Common myeloid progenitor, CD34-positive (primary cell): ENCODE results near the gene PIK3R1.

ENCODE experiments used
- CTCF ChIA-PET: fragments of 350-600 bp; sonication (Branson Sonifier 250); formaldehyde crosslinking; loops from one replicate; lab custom pipeline; 2021; ENCODE audit warnings: antibody characterized with exemption; lab: Charles Lee
- POLR2A ChIA-PET: fragments of 350-600 bp; sonication (Branson Sonifier 250); formaldehyde crosslinking; loops from one replicate; lab custom pipeline; 2021; ENCODE audit warnings: antibody characterized with exemption; lab: Charles Lee
- DNase-seq, 3 donors: peaks; one replicate each; pipeline versions ENCODE4 v3.0.0 to v3.0.0-alpha.2; 2013
- H3K27ac ChIP-seq, 2 experiments: 1 replicate in 1 of 2; 2 replicates in 1 of 2; pipeline ENCODE4 v1.7.0; 2013; ENCODE audit warnings: inconsistent platforms in 2 of 2, low read length in 2 of 2, mild to moderate bottlenecking in 2 of 2, low read depth in 1 of 2, moderate library complexity in 1 of 2; ENCODE audit not compliant: severe bottlenecking in 2 of 2, insufficient read depth in 1 of 2, poor library complexity in 1 of 2
- H3K27me3 ChIP-seq, 5 experiments: replicated peaks in 2 of 5; 1 replicate in 3 of 5; 2 replicates in 2 of 5; pipeline versions ENCODE4 v1.6.1 to v1.7.0; 2013; ENCODE audit warnings: low read length in 4 of 5, mild to moderate bottlenecking in 2 of 5, moderate library complexity in 2 of 5, inconsistent platforms in 1 of 5; ENCODE audit not compliant: insufficient read depth in 5 of 5, control insufficient read depth in 4 of 5
- H3K36me3 ChIP-seq, 4 experiments: 1 replicate in 2 of 4; 2 replicates in 2 of 4; pipeline versions ENCODE4 v1.6.1 to v1.7.0; 2013; ENCODE audit warnings: low read length in 3 of 4, control low read depth in 1 of 4, mild to moderate bottlenecking in 1 of 4; ENCODE audit not compliant: control insufficient read depth in 4 of 4, insufficient read depth in 4 of 4
- H3K4me1 ChIP-seq, 4 experiments: 1 replicate in 3 of 4; 2 replicates in 1 of 4; pipeline versions ENCODE4 v1.6.1 to v1.7.1; 2013; ENCODE audit warnings: low read length in 3 of 4, mild to moderate bottlenecking in 3 of 4, control low read depth in 1 of 4, inconsistent platforms in 1 of 4, moderate library complexity in 1 of 4; ENCODE audit not compliant: control insufficient read depth in 4 of 4, insufficient read depth in 4 of 4; ENCODE audit errors: control extremely low read depth in 1 of 4
- H3K4me3 ChIP-seq, 7 experiments: 1 replicate in 4 of 7; 2 replicates in 3 of 7; pipeline versions ENCODE4 v1.5.1 to v1.7.0; 2013; ENCODE audit warnings: mild to moderate bottlenecking in 7 of 7, low read length in 6 of 7, moderate library complexity in 6 of 7, inconsistent platforms in 2 of 7, low read depth in 2 of 7, control low read depth in 1 of 7; ENCODE audit not compliant: insufficient read depth in 4 of 7, control insufficient read depth in 1 of 7; ENCODE audit errors: extremely low read depth in 1 of 7
- H3K9me3 ChIP-seq, 5 experiments: 1 replicate in 4 of 5; 2 replicates in 1 of 5; pipeline versions ENCODE4 v1.6.1 to v1.7.1; 2013; ENCODE audit warnings: low read length in 4 of 5, mild to moderate bottlenecking in 2 of 5, inconsistent platforms in 1 of 5, low read depth in 1 of 5, moderate library complexity in 1 of 5; ENCODE audit not compliant: control insufficient read depth in 4 of 5, insufficient read depth in 2 of 5; ENCODE audit errors: control extremely low read depth in 1 of 5
- WGBS: methylation state at CpG from one replicate; pipeline ENCODE4 v1.1.5; 2013; ENCODE audit not compliant: insufficient coverage; 5-methylcytosine and 5-hydroxymethylcytosine counted together

The PIK3R1 gene

GRCh38 chr5:68239487-68239886 is 23.9 kb downstream of the PIK3R1 start:
- CTCF ChIA-PET = interaction anchor here (0.8 to 3.4 kb wide), 6 partner anchors 10 to 23 kb away, joined by 3 to 29 read pairs (median 10); partner anchors contain the start of gene PIK3R1
- peaks cover 39 to 83% (median 70%) of the 10 kb centered on the region in 4 experiments for H3K4me1 ChIP-seq

DNA sequence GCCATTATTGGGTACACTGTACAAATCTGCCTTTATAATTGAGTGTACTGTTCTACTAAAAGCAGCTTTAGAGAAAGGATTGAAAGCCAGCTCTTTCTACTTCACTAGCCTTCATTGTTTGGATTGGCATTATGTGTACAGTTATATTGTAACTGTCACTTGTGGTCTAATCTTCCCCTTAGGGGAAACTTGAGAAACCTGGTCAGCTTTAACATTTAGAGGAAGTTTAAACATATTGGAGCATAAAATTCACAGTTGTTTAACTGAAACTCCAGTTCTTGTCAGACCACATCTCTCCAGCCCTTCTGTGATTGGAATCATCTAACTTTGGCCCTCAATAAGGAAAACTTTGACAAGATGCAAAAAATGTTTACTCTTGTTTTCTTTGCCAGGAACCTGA is 24.6 kb downstream of the PIK3R1 start:
- ChIA-PET CTCF (interaction anchor here (0.6 to 3.4 kb wide), 6 partner anchors 10 to 30 kb away, joined by 3 to 29 read pairs (median 10); partner anchors contain the start of gene PIK3R1), POLR2A (interaction anchor here (1.0 to 9.1 kb wide), 2 partner anchors 10 to 23 kb away, joined by 3 to 61 read pairs; partner anchors contain the start of gene PIK3R1)
- peak overlapping the region in 6 of 7 experiments; percentile 33 to 71 (median 50) for H3K4me3 ChIP-seq
- peaks cover 0 to 31% (median 3%) of the 10 kb centered on the region in 4 experiments for H3K36me3 ChIP-seq
- peak; percentile 44 to 92 (median 87) for DNase-seq
- no peaks in the 10 kb centered on the region for H3K27me3 ChIP-seq
- H3K27ac ChIP-seq = peak overlapping the region; percentile 84 to 89
- peaks cover 44 to 87% (median 74%) of the 10 kb centered on the region in 4 experiments for H3K4me1 ChIP-seq
- no peaks in the 10 kb centered on the region for H3K9me3 ChIP-seq

More at GRCh38 chr5:68239487-68239886, 23.9 kb downstream of the PIK3R1 start:
- H3K9me3 ChIP-seq = no peaks in the 10 kb centered on the region
- POLR2A ChIA-PET = interaction anchor here (0.6 to 9.1 kb wide), 2 partner anchors 23 to 173 kb away, joined by 3 to 61 read pairs; partner anchors contain the start of gene PIK3R1
- WGBS = 0% methylated on average over 7 of the region's 7 CpGs
- H3K27me3 ChIP-seq = no peaks in the 10 kb centered on the region
- DNase-seq = peak; percentile 94 to 99 (median 98)
- peak overlapping the region in 4 of 7 experiments; percentile 15 to 51 (median 31) for H3K4me3 ChIP-seq
- H3K27ac ChIP-seq = peak overlapping the region; percentile 84 to 89
- peaks cover 0 to 35% (median 3%) of the 10 kb centered on the region in 4 experiments for H3K36me3 ChIP-seq

- Histone ChIP-seq H3K36me3 (peaks cover 0 to 31% (median 4%) of the 10 kb centered on the region in 4 experiments), H3K9me3 (no peaks in the 10 kb centered on the region), H3K27me3 (no peaks in the 10 kb centered on the region), H3K27ac (peak overlapping the region; percentile 84 to 89), H3K4me1 (peaks cover 50 to 90% (median 79%) of the 10 kb centered on the region in 4 experiments), H3K4me3 (peak overlapping the region in 6 of 7 experiments; percentile 13 to 71 (median 50))
- DNase-seq = peak in 1 of 3 donors; percentile 45
- POLR2A ChIA-PET = interaction anchor here (1.0 to 9.1 kb wide), 2 partner anchors 10 to 24 kb away, joined by 3 to 61 read pairs; partner anchors contain the start of gene PIK3R1
- CTCF ChIA-PET = interaction anchor here (1.1 to 3.4 kb wide), 5 partner anchors 9 to 31 kb away, joined by 3 to 29 read pairs (median 13); partner anchors contain the start of gene PIK3R1
- WGBS = no CpG with 5 or more reads among the region's 1 CpG
These were observed 25.2 kb downstream of the PIK3R1 start for GRCh38 chr5:68240771-68241170.

- Histone ChIP-seq H3K36me3 (peaks cover 0 to 22% (median 2%) of the 10 kb centered on the region in 4 experiments), H3K4me3 (no peak overlapping the region), H3K4me1 (peaks cover 47 to 90% (median 76%) of the 10 kb centered on the region in 4 experiments), H3K27ac (peak overlapping the region; percentile 62 to 78), H3K27me3 (no peaks in the 10 kb centered on the region), H3K9me3 (no peaks in the 10 kb centered on the region)
- POLR2A ChIA-PET = interaction anchor here (9.1 kb wide), 1 partner anchor 26 kb away, joined by 61 read pairs; the partner anchor contains the start of gene PIK3R1
- 100% methylated on average over 2 of the region's 5 CpGs for WGBS
- CTCF ChIA-PET = interaction anchor here (2.6 to 2.8 kb wide), 2 partner anchors 9 to 26 kb away, joined by 14 to 16 read pairs; partner anchors contain the start of gene PIK3R1
- DNase-seq = no peak
These were observed 27.2 kb downstream of the PIK3R1 start for GRCh38 chr5:68242743-68243142.

GRCh38 chr5:68243251-68243650 is 27.7 kb downstream of the PIK3R1 start:
- Histone ChIP-seq H3K4me1 (peaks cover 47 to 90% (median 73%) of the 10 kb centered on the region in 4 experiments), H3K4me3 (peak overlapping the region in 1 of 7 experiments; percentile 34), H3K27me3 (no peaks in the 10 kb centered on the region), H3K36me3 (peaks cover 0 to 17% (median 2%) of the 10 kb centered on the region in 4 experiments), H3K27ac (peak overlapping the region; percentile 62 to 78), H3K9me3 (no peaks in the 10 kb centered on the region)
- CTCF ChIA-PET = interaction anchor here (0.7 to 2.8 kb wide), 4 partner anchors 8 to 996 kb away, joined by 3 to 16 read pairs (median 10); partner anchors contain the start of gene PIK3R1
- no peak for DNase-seq
- POLR2A ChIA-PET = interaction anchor here (0.6 to 9.1 kb wide), 2 partner anchors 25 to 26 kb away, joined by 3 to 61 read pairs; partner anchors contain the start of gene PIK3R1
- WGBS = 92% methylated on average over 2 of the region's 2 CpGs

- CTCF ChIA-PET = interaction anchor here (0.7 to 2.8 kb wide), 4 partner anchors 8 to 996 kb away, joined by 3 to 16 read pairs (median 10); partner anchors contain the start of gene PIK3R1
- Histone ChIP-seq H3K27ac (peak overlapping the region; percentile 22 to 78), H3K4me3 (peak overlapping the region in 1 of 7 experiments; percentile 34), H3K36me3 (peaks cover 0 to 17% (median 2%) of the 10 kb centered on the region in 4 experiments), H3K4me1 (peaks cover 48 to 90% (median 73%) of the 10 kb centered on the region in 4 experiments), H3K9me3 (no peaks in the 10 kb centered on the region), H3K27me3 (no peaks in the 10 kb centered on the region)
- POLR2A ChIA-PET = interaction anchor here (0.6 to 9.1 kb wide), 2 partner anchors 24 to 27 kb away, joined by 3 to 61 read pairs; partner anchors contain the start of gene PIK3R1
- no peak for DNase-seq
- WGBS = 54% methylated on average over 2 of the region's 2 CpGs
These were observed 28.1 kb downstream of the PIK3R1 start for GRCh38 chr5:68243681-68244080.
